Measurements from ENCODE around the gene UBE2J1. TPM values are rescaled to one million over a fixed set of nuclear protein-coding genes. Genes with fewer than 3 reads are reported as not detected.
"Not testable (repeated sequence)": the region's sequence is repeated elsewhere in the genome, so short reads cannot be mapped to it uniquely, and the experiment has no call there.

The UBE2J1 gene
- total and polyA plus RNA-seq, 4 donors = 14.7 to 26.4 (median 18.0) TPM

DNA sequence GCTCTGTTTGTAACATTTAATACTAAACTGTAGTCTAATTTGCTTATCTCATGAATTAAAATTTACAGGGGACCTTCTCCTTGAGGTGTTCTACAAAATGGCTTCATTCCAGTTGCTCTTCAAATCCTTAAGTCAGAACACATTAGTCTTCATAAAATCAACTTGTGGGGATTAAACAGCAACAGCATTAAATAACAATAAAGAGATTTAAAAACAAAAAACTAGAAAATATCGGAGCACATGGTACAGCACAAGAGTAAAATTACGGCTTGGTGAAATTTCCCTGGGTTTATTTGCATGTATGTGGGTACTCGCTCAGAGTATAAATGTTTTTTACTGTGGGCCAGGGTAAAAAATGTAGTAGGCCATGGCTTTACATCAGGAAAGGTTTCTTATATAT is 47.5 kb upstream of the UBE2J1 start:
- Histone ChIP-seq H3K9me3 (ENCODE audit: control insufficient read depth in 4 of 4, low read length in 3 of 4) (no peaks in the 10 kb centered on the region), H3K9ac (ENCODE audit: low read depth in 1 of 2, low read length in 2 of 2) (no peak overlapping the region), H3K4me1 (ENCODE audit: control insufficient read depth in 4 of 4, insufficient read depth in 4 of 4, low read length in 3 of 4) (no peaks in the 10 kb centered on the region), H3K27ac (ENCODE audit: low read depth in 1 of 2, low read length in 2 of 2) (no peak overlapping the region), H3K36me3 (ENCODE audit: control insufficient read depth in 4 of 4, insufficient read depth in 3 of 4, low read depth in 1 of 4, low read length in 3 of 4) (no peaks in the 10 kb centered on the region), H3K27me3 (ENCODE audit: control insufficient read depth in 4 of 4, insufficient read depth in 4 of 4, low read length in 3 of 4) (no peaks in the 10 kb centered on the region), H3K4me3 (ENCODE audit: low read depth in 1 of 3, low read length in 3 of 3) (no peak overlapping the region)
- WGBS = 98% methylated on average over 3 of the region's 3 CpGs
- no peak for DNase-seq (ENCODE audit: low spot score)
- TF ChIP-seq, protein P1, sequence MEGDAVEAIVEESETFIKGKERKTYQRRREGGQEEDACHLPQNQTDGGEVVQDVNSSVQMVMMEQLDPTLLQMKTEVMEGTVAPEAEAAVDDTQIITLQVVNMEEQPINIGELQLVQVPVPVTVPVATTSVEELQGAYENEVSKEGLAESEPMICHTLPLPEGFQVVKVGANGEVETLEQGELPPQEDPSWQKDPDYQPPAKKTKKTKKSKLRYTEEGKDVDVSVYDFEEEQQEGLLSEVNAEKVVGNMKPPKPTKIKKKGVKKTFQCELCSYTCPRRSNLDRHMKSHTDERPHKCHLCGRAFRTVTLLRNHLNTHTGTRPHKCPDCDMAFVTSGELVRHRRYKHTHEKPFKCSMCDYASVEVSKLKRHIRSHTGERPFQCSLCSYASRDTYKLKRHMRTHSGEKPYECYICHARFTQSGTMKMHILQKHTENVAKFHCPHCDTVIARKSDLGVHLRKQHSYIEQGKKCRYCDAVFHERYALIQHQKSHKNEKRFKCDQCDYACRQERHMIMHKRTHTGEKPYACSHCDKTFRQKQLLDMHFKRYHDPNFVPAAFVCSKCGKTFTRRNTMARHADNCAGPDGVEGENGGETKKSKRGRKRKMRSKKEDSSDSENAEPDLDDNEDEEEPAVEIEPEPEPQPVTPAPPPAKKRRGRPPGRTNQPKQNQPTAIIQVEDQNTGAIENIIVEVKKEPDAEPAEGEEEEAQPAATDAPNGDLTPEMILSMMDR (IDR thresholded peaks at IDR 0.05; ENCODE audit: low read depth, low read length, missing input control) = no peak
- TF ChIP-seq GABPA (IDR thresholded peaks at IDR 0.05 in 1 of 2, conservative IDR thresholded peaks at IDR 0.05 in 1 of 2) (no peak), EGR1 (IDR thresholded peaks at IDR 0.05; ENCODE audit: low read depth in 2 of 2) (no peak), HNF4A (conservative IDR thresholded peaks at IDR 0.05) (no peak), YY1 (IDR thresholded peaks at IDR 0.05) (no peak), RAD21 (IDR thresholded peaks at IDR 0.05) (no peak), FOXA2 (IDR thresholded peaks at IDR 0.05) (no peak), HNF4G (IDR thresholded peaks at IDR 0.05) (no peak)
- TF ChIP-seq, protein P2, sequence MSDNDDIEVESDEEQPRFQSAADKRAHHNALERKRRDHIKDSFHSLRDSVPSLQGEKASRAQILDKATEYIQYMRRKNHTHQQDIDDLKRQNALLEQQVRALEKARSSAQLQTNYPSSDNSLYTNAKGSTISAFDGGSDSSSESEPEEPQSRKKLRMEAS (IDR thresholded peaks at IDR 0.05) = no peak

DNA sequence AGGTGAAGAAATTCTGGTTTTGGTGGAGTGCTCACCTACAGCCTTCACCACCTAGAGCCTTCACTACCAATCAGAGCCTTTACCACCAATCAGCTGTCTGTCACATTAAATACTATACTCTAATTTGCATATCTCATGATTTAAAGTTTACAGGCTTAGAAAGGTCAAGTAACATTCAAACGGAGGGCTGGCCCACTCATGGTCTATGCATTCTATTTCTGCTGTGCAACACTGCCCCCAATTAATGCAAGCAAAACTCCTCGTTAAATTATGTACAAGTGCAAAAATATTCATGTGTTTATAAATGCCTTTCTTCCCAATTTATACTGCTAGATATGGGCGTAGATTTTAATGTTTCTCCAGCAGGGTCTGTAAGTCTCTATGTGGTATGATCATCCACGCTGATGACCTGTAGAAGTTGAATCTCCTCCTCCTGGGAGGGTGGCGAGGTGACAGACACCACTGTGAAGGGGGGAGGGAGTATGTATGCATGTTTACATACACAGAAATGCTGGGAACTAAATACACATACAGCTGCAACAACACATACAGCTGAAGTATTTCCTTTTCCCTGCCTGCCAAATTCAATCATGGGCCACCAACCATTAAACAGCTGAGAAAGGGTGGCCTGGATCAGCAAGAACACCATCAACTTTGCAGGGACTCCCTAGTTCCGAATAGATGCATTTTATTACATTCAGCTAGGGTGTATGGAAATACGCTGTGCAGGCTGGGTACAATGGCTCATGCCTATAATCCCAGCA is 46.4 kb upstream of the UBE2J1 start:
- Histone ChIP-seq H3K27ac (ENCODE audit: low read depth in 1 of 2, low read length in 2 of 2) (no peak overlapping the region), H3K36me3 (ENCODE audit: control insufficient read depth in 4 of 4, insufficient read depth in 3 of 4, low read depth in 1 of 4, low read length in 3 of 4) (no peaks in the 10 kb centered on the region), H3K27me3 (ENCODE audit: control insufficient read depth in 4 of 4, insufficient read depth in 4 of 4, low read length in 3 of 4) (no peaks in the 10 kb centered on the region), H3K4me1 (ENCODE audit: control insufficient read depth in 4 of 4, insufficient read depth in 4 of 4, low read length in 3 of 4) (no peaks in the 10 kb centered on the region), H3K9ac (ENCODE audit: low read depth in 1 of 2, low read length in 2 of 2) (no peak overlapping the region), H3K9me3 (ENCODE audit: control insufficient read depth in 4 of 4, low read length in 3 of 4) (no peaks in the 10 kb centered on the region), H3K4me3 (ENCODE audit: low read depth in 1 of 3, low read length in 3 of 3) (no peak overlapping the region)
- no peak for DNase-seq (ENCODE audit: low spot score)
- TF ChIP-seq RAD21 (IDR thresholded peaks at IDR 0.05) (no peak), YY1 (IDR thresholded peaks at IDR 0.05) (no peak), SP1 (IDR thresholded peaks at IDR 0.05) (no peak), TAF1 (conservative IDR thresholded peaks at IDR 0.05) (no peak), HNF4A (conservative IDR thresholded peaks at IDR 0.05) (no peak), GABPA (IDR thresholded peaks at IDR 0.05 in 1 of 2, conservative IDR thresholded peaks at IDR 0.05 in 1 of 2) (no peak), HNF4G (IDR thresholded peaks at IDR 0.05) (no peak), FOXA1 (IDR thresholded peaks at IDR 0.05) (no peak), FOXA2 (IDR thresholded peaks at IDR 0.05) (no peak), JUND (IDR thresholded peaks at IDR 0.05) (no peak), NR2F2 (IDR thresholded peaks at IDR 0.05) (no peak)
- TF ChIP-seq, protein P3, sequence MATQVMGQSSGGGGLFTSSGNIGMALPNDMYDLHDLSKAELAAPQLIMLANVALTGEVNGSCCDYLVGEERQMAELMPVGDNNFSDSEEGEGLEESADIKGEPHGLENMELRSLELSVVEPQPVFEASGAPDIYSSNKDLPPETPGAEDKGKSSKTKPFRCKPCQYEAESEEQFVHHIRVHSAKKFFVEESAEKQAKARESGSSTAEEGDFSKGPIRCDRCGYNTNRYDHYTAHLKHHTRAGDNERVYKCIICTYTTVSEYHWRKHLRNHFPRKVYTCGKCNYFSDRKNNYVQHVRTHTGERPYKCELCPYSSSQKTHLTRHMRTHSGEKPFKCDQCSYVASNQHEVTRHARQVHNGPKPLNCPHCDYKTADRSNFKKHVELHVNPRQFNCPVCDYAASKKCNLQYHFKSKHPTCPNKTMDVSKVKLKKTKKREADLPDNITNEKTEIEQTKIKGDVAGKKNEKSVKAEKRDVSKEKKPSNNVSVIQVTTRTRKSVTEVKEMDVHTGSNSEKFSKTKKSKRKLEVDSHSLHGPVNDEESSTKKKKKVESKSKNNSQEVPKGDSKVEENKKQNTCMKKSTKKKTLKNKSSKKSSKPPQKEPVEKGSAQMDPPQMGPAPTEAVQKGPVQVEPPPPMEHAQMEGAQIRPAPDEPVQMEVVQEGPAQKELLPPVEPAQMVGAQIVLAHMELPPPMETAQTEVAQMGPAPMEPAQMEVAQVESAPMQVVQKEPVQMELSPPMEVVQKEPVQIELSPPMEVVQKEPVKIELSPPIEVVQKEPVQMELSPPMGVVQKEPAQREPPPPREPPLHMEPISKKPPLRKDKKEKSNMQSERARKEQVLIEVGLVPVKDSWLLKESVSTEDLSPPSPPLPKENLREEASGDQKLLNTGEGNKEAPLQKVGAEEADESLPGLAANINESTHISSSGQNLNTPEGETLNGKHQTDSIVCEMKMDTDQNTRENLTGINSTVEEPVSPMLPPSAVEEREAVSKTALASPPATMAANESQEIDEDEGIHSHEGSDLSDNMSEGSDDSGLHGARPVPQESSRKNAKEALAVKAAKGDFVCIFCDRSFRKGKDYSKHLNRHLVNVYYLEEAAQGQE (IDR thresholded peaks at IDR 0.05) = no peak
- TF ChIP-seq, protein P1 (IDR thresholded peaks at IDR 0.05; ENCODE audit: low read depth, low read length, missing input control) = no peak
- WGBS = 91% methylated on average over 7 of the region's 7 CpGs

DNA sequence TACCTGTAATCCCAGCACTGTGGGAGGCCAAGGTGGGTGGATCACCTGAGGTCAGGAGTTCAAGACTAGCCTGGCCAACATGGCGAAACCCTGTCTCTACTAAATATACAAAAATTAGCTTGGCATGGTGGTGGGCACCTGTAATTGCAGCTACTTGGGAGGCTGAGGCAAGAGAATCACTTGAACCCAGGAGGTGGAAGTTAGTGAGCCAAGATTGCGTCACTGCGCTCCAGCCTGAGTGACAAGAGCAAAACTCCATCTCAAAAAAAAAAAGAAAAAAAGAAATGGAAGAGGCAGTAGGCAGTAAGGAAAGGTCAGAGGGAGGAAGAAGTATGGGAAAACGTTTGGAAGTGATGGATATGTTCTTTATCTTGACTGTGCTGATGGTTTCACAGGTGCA is 45.4 kb upstream of the UBE2J1 start:
- not testable (repeated sequence) for H3K36me3 ChIP-seq (ENCODE audit: control insufficient read depth in 4 of 4, insufficient read depth in 3 of 4, low read depth in 1 of 4, low read length in 3 of 4); H3K27ac ChIP-seq (ENCODE audit: low read depth in 1 of 2, low read length in 2 of 2); H3K9me3 ChIP-seq (ENCODE audit: control insufficient read depth in 4 of 4, low read length in 3 of 4); DNase-seq (ENCODE audit: low spot score); H3K9ac ChIP-seq (ENCODE audit: low read depth in 1 of 2, low read length in 2 of 2); H3K27me3 ChIP-seq (ENCODE audit: control insufficient read depth in 4 of 4, insufficient read depth in 4 of 4, low read length in 3 of 4); H3K4me1 ChIP-seq (ENCODE audit: control insufficient read depth in 4 of 4, insufficient read depth in 4 of 4, low read length in 3 of 4); H3K4me3 ChIP-seq (ENCODE audit: low read depth in 1 of 3, low read length in 3 of 3)
- 89% methylated on average over 4 of the region's 4 CpGs for WGBS

Measured in liver (tissue), 9 donors.